NCI-H510A (cell line): ENCODE results near the gene TCEA2.

Source experiments
- DNase-seq: peaks from one replicate; lab custom pipeline; 2025; lab: John Stamatoyannopoulos, UW

TCEA2 gene

DNA sequence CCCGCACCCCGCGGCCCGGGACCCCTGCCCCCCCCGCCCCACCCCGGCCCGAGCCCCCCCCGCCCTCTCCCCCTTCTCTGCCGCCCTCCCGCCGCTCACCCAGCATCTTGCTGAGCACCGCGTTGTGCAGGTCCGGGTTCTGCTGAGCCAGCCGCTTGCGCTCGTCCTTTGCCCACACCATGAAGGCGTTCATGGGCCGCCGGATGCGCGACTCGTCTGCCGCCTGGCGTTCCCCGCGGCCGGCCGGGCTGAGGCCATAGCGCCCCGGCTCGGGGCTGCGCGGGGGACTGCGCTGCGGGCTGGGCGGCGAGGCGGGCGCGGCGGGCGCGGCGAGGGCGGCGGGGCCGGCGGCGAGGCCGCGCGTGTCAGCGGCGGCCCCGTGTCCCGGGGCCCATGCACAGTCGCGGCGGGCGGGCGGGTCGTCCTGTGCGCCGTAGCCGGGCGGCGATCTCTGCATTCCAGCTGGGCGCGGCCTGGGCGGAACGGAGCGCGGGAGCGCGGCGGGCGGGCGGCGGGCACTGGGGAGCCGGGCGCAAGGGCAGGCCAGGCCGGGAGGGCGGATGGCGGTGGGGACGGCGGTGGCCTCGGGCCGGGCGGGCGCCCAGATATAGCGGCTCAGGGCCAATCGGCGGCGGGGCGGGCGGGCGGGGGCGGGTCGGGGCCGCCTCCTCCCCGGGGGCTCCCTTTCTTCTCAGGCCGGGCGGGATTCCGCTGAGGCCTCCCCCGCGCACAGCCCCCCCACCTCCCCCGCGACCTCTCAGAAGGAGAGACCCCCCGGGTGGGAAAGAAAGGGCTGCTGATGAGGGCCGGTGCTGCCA lies 13.7 kb upstream of the TCEA2 start, which contains the start of gene SOX18:
Gene SOX18 (minus strand): TSS at position 580 of the 818 bp plus-strand sequence. CDS start 123 bp downstream, at position 457.
- DNase-seq: no peak

DNA sequence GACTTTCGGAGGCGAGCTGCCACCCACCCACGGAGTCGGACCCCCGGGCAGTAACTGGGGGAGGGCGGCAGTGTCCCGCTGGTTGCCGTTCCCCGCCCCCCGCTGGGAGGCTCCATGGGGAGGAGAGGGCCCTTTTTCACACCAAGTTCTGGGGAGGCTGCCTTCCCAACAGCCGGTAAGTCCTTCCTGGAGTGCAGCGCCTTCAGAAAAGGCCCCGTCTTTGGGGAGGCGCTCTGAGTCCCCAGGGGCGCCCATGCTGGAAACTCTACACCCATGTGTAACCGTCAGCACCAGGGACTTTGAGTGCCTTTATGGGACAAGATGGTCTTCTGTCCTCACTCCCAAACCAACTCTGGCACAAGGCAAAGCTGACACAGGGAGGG lies 13.1 kb upstream of the TCEA2 start:
- DNase-seq: no peak

DNA sequence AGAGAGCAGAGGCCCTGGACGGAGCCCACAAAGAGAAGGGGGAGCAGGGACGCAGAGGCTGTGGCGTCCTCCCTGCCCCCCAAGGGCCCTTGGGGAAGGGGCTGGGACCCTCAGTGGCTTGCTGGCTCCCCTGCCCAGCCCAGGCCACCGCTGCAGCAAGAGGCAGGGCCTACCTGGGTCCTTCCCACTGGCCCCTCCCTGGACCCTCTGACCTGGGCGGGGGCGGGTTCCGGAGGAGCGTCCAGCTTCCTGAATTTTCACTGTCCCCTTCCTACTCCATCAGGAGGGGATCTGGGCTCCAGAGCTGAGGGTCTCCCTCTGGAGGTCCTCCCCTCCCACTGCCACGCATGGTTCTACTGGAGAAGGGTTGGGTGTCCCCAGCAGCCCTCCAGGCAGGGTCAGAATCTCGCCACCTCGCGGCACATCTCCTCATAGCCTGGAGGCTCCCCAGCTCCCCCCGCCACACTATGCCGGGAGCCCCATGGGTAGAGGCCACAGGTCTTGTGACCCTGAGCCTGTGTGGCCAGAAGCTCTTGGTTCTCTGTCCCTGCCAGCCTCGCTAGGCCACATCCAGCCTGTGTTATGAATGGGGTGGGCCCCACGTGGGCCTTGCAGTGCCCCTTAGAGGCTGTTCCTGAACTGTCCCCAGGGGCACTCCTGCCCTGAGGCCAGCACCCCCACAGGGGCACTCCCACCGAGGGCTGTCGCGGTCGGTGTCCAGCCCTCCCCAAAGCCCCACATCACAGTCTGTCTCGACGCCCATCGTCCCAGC lies 12.6 kb upstream of the TCEA2 start:
- DNase-seq: no peak

DNA sequence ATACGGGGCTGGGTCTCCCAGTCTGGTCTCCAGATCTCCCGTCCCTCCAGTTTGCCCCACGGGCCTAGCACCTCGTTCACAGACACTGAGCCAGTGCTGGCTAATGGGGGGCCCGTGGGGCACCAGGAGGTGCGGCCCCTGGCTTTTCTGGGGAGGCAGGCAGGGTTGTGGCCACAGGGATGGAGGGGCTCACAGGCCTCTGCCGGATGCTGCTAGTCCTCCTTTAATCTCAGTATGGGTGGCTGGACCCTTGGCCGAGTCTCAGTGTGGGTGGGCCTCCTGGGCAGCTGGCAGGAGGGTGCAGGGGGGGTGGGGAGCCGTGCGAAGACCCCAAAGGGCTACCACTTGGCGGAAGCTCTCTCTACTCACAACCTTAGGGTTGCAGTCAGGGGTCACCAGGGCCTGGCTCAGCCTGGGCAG lies 12.0 kb upstream of the TCEA2 start:
- DNase-seq: no peak

DNA sequence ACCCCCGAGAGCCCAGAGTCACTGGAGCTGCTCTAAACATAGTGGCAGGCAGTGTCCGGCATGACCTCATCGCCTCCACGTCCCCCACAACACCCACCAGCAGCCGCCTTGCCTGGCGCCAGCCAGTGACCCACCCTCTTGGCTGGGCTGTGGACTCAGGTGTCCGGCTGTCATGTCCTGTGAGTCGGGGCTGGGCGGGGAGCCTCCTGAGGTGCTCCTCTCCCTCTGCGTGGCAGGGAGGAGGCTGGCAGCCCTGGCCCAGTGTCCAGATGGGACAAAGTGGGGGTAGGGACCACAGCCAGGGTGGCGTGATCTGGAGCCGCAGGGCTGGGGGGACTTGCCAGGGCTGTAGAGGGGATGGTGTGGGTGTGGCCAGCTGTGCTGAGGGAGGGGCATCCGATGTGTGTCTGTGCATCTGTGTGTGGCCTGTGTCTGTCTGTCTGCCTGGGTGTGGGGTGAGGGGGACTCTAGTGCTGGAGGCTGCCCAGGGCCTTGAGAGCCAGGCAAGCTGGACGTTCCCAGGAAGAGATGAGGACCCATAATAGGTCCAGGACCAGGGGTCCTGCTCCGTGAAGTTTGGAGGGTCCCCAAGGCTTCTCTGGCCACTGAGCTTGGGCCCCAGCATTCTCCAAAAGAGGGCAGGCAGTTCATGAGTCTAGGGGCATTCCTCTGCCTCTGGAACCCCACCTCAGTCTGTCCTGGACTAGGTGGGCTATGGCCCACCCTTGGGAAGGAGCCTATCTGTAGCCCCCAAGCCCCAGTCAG lies 11.3 kb upstream of the TCEA2 start:
- no peak for DNase-seq

DNA sequence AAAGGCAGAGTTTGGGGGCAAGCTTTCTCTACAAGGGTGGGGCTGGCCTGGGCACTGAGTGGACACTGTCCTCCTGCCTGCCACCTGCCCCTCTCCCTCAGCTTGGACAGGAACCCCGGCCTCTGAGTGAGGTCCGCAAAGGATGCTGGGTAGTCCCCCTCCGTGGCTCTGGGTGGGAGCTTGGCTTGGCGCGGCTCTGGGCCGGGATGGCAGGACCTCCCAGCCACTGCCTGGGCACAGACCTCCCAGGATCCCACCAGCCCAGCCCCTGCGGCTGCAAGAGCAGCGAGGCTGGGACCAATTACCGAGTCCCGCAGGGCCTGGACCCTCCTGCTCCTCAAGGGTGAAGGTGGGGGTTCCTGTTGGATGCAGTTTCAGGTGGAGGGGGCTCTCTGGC lies 10.7 kb upstream of the TCEA2 start:
- no peak for DNase-seq

DNA sequence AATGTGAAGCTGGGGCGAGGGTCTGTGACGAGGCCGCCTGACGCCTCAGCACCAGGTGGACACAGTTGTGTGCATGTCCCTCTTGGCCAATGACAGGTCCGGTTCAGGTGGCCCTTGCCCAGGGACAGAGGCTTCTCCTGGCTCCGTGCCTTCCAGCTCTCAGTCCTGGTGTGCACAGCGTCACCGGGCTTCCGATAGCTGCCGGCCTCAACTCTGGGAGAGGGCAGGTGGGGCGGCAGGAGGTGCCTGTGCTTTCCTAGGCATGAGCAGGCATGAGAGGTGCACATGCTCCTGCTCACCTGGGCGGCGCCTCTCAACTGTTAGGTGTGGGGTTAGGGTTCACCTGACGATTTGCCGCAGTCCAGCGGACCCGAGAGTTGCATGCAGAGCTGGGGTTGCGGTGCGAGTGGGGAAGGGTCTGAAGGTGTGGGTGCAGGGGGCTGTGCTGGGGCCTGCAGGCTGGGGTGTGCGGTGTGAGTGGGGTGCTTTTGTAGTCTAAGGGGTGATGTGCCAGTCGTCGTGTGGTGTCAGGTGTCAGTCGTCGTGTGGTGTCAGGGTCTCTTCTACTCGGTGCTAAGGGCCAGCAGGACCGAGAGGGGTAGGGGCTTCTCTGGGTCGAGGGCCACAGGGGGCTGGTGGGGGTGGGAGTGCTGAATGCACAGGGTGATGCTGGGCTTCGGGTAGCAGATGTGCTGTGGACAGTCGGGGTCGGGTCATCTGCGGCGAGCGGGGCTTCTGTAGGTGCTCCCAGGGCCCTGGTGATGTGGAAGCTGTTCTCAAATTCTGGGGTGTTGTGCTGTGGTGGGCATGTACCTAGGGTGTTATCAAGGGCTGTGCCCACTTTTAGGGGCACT lies 9.8 kb upstream of the TCEA2 start:
- no peak for DNase-seq

DNA sequence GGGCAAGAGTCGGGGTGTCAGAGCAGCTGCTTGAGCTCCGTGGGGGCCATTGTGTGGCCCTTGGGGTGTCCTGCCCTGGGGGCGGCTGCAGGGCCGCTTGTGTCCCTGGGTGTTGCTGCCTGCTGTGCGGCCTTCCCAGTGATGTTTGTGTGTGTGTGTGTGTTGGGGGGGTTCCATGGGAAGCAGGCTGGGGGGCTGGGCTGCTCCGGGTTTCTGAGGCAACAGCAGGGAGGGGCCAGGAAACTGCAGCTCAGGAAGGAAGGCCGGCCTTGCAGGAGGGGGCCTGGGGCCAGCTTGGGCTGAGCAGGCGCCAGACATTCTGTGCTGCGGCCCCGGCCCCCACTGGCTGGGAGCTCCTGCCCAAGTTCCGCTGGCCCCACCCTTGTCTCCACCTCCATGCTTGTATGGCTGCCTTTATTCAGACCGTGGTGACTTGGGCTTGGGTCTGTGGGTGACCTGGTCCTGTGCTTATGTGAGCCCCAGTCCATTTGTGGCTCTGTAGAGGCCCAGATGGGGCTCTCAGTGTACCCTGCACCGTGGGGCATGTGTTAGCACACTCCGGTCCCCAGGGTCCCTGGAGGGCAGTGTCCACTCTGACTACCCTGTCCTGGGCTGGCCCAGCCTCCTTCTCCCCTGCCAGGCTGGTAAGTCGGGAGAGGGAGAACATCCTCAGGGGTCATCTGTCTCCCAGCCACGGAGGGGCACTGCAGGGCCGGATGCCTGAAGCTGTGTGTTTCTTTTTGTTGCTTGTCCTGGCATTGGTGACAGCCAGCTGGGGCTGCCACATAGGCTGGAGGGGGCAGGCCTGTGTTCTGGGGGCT lies 8.9 kb upstream of the TCEA2 start:
- no peak for DNase-seq

DNA sequence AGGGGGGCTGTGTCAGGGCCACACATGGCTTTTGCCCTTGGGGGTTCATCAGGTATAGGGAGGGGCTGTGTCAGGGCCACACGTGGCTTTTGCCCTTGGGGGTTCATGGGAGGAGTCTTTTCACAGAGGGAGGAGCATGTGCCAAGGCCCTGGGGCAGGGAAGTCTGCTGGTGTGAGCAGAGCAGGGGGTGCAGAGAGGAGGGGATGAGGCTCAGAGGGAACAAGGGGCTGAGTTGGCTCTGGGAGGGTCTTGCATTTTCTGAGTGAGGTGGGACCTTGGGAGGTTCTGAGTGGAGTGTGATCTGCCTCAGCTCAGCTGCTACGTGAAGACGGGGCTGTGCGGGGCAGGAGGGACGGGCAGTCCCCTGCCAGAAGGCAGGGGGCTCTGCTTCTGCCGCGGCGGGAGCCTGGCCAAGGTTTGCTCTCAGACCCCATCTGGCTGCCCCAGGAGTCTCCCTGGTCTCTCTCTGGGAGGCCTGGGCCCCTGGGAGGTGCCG lies 7.6 kb upstream of the TCEA2 start:
- DNase-seq: no peak

DNA sequence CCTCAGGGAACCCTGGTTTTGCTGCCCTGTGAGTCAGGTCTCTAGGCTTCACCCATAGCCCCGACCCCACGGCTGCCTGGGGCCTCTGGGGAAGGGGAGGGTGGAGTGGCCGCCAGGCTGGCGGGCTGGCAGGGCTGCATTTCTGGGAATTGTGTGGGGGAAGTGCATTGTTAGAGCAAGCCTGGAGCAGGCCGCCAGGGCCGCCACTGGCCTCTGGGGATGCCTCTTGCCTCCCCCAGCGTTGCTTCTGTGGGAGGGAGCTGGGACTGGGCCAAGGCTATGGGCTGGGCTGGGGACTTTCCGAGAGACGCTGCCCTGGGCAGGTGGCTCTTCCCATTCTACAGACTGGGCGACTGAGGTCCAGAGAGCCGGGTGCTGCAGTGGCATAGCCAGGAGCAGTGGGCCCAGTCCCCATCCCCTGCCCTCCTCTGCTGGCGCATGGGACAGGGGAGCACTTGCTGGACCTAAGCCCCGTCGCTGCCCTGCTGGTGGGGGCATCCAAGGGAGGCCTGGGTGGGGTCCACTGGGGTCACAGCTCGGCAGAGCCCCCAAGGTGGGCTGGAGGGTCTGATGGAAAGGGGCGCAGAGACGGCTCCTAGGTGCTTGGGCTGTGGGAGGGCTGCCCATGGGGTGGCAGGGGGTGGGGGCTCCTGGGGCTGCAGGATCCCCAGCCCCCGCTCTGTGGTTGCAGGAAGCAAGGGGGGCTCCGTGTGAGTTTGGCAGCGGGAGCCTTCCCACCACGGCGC lies 6.9 kb upstream of the TCEA2 start:
- no peak for DNase-seq

DNA sequence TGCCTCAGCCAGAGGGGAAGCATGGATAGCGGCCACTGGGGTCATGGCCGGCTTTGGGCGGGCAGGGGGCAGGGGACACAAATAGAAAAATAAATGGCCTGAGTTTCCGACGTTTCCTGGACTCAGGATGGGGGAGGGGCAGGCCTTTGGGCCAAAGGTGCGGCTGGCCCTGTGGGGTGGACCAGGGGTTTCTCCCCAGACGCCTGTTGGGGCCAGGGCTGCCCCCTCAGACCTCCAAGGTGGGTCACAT lies 6.4 kb upstream of the TCEA2 start:
- DNase-seq: no peak

DNA sequence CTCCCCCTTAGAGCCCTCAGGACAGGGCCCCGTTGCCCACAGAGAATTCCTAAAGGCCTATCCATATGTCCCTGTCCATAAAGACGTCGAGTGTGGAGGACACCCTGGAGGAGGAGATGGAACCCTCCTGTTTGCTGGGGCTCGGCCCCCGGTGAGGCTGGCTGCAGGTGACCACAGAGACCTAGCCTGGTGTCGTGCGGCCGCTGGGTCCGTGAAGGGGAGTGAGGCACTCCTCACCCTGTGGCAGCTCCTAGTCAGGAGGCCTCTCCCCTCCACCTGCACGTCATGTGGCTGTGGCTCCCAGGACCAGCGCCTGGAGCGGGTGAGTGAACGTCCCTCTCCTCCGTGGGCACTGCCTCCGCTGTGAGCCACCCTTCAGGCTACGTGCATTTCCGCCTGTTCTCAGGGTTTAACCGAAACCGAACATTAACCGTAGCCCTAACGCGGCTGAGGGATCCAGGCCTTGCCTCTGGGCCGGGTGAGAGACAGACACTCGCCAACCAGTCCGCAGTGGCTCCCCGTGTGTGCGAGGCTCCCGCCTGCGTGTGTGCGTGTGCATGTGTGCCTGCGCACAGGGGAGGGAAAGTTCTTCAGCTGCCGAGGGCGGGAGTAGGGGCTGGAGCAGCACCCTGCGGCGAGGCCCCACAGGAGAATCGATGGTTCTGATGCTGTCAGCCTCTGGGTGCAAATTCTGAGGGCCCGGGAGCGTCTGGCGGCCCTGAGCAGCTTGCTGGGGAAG lies 5.9 kb upstream of the TCEA2 start:
- no peak for DNase-seq

DNA sequence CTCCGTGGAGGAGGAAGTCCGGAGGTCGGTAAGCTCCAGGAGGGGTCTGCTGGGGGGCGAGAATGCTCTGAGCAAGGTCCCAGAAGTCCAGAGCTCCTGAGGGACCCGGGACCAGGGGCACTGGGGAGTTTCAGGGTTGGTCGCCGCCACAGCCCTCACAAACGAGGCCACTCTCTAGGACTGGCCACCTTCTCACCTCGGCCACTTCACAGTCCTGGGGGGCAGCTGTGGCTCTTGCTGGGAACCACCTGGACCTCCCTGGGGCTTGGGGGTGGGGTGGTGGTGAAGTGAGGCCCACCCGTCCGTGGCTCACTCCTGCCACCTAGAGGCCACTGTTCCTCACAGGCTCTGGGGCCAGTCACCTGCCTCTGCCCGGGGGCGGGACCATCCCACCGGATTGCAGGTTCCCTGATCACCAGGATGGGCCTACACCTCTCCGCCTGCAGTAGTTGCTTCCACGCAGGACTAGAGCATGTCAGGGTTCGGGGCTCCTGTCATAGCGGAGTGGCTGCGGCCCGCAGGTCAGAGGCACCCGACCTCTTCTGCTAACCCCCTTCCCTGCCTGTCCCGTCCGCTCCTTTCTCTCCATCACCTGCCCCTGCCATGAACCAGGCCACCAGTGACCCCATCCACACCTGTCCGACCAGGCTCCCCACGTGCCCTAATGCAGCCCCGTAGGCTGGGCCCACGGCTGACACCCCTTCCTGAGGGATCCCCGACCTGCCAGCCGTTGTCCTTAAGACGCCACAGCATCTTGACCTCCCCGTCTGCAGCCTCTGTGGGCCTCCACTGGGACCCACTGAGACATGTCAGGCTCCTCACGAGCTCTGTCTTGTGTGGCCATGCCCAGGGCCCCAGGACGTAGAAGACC lies 5.1 kb upstream of the TCEA2 start:
- peak; percentile 35 for DNase-seq

DNA sequence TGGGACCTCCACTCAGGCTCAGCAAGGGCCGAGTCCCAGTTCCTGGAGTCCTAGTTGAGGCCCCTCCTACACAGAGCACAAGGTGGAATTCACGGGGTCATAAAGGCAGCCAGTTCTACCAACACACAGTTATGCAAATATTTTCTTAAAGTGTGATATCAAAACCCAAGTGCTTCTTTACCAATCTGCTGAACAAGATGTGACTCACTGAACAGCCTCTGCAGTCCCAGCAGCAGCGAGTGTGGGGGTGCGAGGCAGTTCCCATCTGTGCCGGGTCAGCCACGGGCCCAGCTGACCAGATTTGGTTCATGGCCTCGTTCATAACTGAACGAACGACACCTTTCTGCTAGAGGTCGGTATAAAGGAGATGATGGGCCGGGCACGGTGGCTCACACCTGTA lies 4.5 kb upstream of the TCEA2 start:
- no peak for DNase-seq

DNA sequence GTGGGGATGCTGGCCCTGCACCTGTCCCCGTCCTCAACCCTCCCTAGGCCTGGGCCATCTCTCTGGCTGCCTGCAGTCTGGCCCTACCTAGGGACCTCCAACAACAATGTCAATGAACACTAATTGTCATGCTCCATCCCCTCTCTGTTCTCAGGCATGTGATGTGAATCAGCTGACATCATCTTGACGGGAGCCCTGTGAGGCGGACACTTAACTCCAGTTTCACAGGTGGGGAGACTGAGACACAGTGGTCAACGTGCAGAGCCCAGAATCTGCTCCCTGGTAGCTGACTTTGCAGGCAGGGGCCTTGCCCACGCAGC lies 762 bp upstream of the TCEA2 start:
- DNase-seq: no peak

DNA sequence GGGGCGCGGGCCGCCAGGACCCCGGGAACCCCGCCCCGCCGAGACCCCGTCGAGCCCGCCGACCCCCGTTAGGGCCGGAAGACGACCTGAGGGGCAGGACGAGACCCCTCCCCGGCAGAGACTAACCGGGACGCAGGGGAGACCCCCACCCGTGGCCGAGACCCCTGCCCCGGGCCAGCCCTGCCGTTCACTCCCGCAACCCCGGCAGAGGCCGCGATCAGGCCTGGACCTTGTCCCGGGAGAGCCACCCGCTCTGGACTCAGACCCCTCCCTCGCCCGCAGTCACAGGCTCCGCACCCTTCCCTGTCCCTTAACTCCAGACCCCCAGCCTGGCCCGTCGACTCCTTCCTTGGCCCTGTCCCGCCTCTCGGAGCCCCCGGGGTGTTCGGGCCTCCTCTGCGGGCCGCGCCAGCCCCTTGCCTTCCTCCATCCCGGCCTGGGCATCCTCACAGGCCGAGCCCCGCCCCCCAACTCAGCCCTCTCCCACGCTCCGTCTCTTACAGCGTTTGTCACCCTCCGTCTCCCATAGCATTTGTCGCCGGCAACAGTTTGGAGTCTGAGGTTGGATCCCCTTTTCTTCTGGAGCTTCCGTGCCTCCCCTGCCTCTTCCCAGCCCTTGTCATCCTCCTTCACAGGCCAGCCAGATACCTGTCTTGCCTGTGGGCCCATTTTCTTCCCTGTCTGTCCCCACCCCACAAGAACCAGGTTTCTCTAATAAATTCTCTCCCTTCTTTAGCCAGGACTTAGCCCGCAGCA lies 569 bp downstream of the TCEA2 start:
- no peak for DNase-seq

DNA sequence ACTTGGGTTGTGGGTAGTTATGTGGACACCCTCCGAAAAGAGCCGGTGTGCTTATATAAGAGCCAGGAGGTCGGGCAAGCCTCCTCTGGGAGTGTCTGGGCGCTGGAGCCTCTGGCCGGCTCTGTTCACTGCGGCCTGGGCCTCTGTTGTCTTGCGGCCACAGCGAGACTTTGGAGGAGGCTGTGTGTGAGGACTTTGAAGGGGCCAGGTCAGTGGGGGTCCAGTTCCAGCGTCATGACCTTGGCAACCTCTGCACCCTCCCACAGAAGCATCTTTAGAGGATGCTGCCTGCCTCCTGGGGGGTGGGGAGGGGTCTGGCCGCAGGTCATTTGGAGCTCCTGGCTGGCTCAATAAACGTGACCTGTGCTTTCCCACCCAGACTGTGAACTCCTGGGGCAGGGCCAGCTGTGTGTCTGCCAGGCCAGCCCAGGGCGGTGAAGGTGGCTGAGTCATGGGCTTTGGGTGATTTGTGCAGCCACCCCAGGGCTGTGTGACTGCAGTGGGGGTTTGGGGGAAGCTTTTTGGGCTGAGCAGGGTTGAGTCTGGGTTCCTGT lies 1.2 kb downstream of the TCEA2 start:
- no peak for DNase-seq
